Brain microvascular endothelial cell (primary cell): ENCODE data around the gene GAREM2.

Experiments used
- DNase-seq: peaks from one replicate; pipeline ENCODE4 v3.0.0-alpha.2; 2020
- H3K27ac ChIP-seq: fragments of 250-450 bp; sonication (Bioruptor Pico); 2 replicates; pipeline ENCODE4 v1.5.1; 2020; ENCODE audit warnings: mild to moderate bottlenecking, moderate library complexity
- H3K27me3 ChIP-seq: fragments of 250-450 bp; sonication (Bioruptor Pico); replicated peaks from 2 replicates; pipeline ENCODE4 v1.5.1; 2020; ENCODE audit warnings: mild to moderate bottlenecking
- H3K36me3 ChIP-seq: fragments of 250-450 bp; sonication (Bioruptor Pico); replicated peaks from 2 replicates; pipeline ENCODE4 v1.5.1; 2020; ENCODE audit warnings: mild to moderate bottlenecking
- H3K4me3 ChIP-seq: 2 replicates; pipeline ENCODE4 v1.5.1; 2011; ENCODE audit warnings: low read depth, mild to moderate bottlenecking, control low read depth, low read length, moderate library complexity
- CTCF ChIP-seq: IDR thresholded peaks from 2 replicates; pipeline ENCODE4 v1.5.1; 2011; ENCODE audit warnings: low read depth, mild to moderate bottlenecking, moderate library complexity, low read length, control low read depth, inconsistent platforms; ENCODE audit errors: missing control alignments
- in situ Hi-C: cut with HindIII; loops from 2 replicates; pipeline ENCODE4 v1.10.0; 2017; ENCODE audit warnings: low sequenced_read_pairs, low pct_ligation_motif_present

GAREM2 gene

GRCh38 chr2:26170795-26171194 lies 2.1 kb upstream of the GAREM2 start:
- TF ChIP-seq CTCF = no peak
- in situ Hi-C loops = no loop called here
- no peak overlapping the region for H3K4me3 ChIP-seq
- H3K36me3 ChIP-seq = no peaks in the 10 kb centered on the region
- DNase-seq = no peak
- H3K27ac ChIP-seq = no peak overlapping the region
- peaks cover 19% of the 10 kb centered on the region for H3K27me3 ChIP-seq

- TF ChIP-seq CTCF = no peak
- H3K27ac ChIP-seq = no peak overlapping the region
- peaks cover 19% of the 10 kb centered on the region for H3K27me3 ChIP-seq
- no peaks in the 10 kb centered on the region for H3K36me3 ChIP-seq
- H3K4me3 ChIP-seq = peak overlapping the region; percentile 15
- DNase-seq = no peak
- in situ Hi-C loops = no loop called here
Observed at GRCh38 chr2:26172189-26172870, 558 bp upstream of the GAREM2 start.

GRCh38 chr2:26173776-26174482 lies 1.0 kb downstream of the GAREM2 start:
- in situ Hi-C loops = no loop called here

GRCh38 chr2:26174691-26175465 lies 2.0 kb downstream of the GAREM2 start:
- no peak overlapping the region for H3K27ac ChIP-seq
- H3K36me3 ChIP-seq = no peaks in the 10 kb centered on the region
- H3K27me3 ChIP-seq = peaks cover 19% of the 10 kb centered on the region
- in situ Hi-C loops = no loop called here
- no peak overlapping the region for H3K4me3 ChIP-seq
- DNase-seq = no peak
- TF ChIP-seq CTCF = no peak

More at GRCh38 chr2:26173776-26174482, 1.0 kb downstream of the GAREM2 start:
- Histone ChIP-seq H3K4me3 (no peak overlapping the region), H3K27ac (no peak overlapping the region), H3K36me3 (no peaks in the 10 kb centered on the region), H3K27me3 (peaks cover 19% of the 10 kb centered on the region)
- no peak for DNase-seq
- no peak for TF ChIP-seq CTCF

GRCh38 chr2:26175466-26176278 lies 2.8 kb downstream of the GAREM2 start:
- no peak for DNase-seq
- no peak overlapping the region for H3K4me3 ChIP-seq
- peaks cover 19% of the 10 kb centered on the region for H3K27me3 ChIP-seq
- H3K36me3 ChIP-seq = no peaks in the 10 kb centered on the region
- in situ Hi-C loops = no loop called here
- no peak overlapping the region for H3K27ac ChIP-seq
- no peak for TF ChIP-seq CTCF
